Stimulated activated CD8-positive, alpha-beta memory T cell treated with anti-CD3 and anti-CD28 coated beads, Interleukin-15, amount 100 ng/mL, for 24 hours (primary cell): ENCODE results near the gene FZD1.

ENCODE experiments used
- DNase-seq: peaks from one replicate; pipeline ENCODE4 v3.0.0-alpha.2; 2020; ENCODE audit warnings: low read depth

Gene FZD1

GRCh38 chr7:91264046-91264923, at the start of gene FZD1:
TSS of gene FZD1 (plus strand) at chr7:91264433. CDS start at chr7:91264881, 448 bp downstream.
- DNase-seq: no peak

- no peak for DNase-seq
These were observed 37.8 kb upstream of the FZD1 start for GRCh38 chr7:91226411-91226810.

- DNase-seq: no peak
These were observed 35.9 kb upstream of the FZD1 start for GRCh38 chr7:91228327-91228726.

GRCh38 chr7:91228927-91229558, 35.2 kb upstream of the FZD1 start:
- DNase-seq: no peak

- DNase-seq: no peak
These were observed 34.1 kb upstream of the FZD1 start for GRCh38 chr7:91230100-91230499.

GRCh38 chr7:91230503-91230902, 33.7 kb upstream of the FZD1 start:
- no peak for DNase-seq

GRCh38 chr7:91233212-91233611, 31.0 kb upstream of the FZD1 start:
- DNase-seq: no peak

GRCh38 chr7:91235211-91235832, 28.9 kb upstream of the FZD1 start:
- no peak for DNase-seq

GRCh38 chr7:91239171-91239604, 25.0 kb upstream of the FZD1 start:
- DNase-seq: no peak

GRCh38 chr7:91239772-91240171, 24.5 kb upstream of the FZD1 start:
- DNase-seq: no peak

GRCh38 chr7:91240376-91240941, 23.8 kb upstream of the FZD1 start:
- no peak for DNase-seq

GRCh38 chr7:91242097-91242844, 22.0 kb upstream of the FZD1 start:
- no peak for DNase-seq

GRCh38 chr7:91243591-91244301, 20.5 kb upstream of the FZD1 start:
- DNase-seq: no peak

- DNase-seq: no peak
These were observed 16.7 kb upstream of the FZD1 start for GRCh38 chr7:91247500-91247899.

- no peak for DNase-seq
These were observed 15.2 kb upstream of the FZD1 start for GRCh38 chr7:91248996-91249395.

- DNase-seq: no peak
These were observed 14.6 kb upstream of the FZD1 start for GRCh38 chr7:91249506-91250233.

GRCh38 chr7:91250706-91251105, 13.5 kb upstream of the FZD1 start:
- no peak for DNase-seq

- no peak for DNase-seq
These were observed 12.4 kb upstream of the FZD1 start for GRCh38 chr7:91251877-91252276.

- DNase-seq: no peak
These were observed 718 bp upstream of the FZD1 start for GRCh38 chr7:91263384-91264045.
